ENCODE data around the gene IFI30.

Gene IFI30

GRCh38 chr19:18164072-18164471 lies 9.5 kb upstream of the IFI30 start:
- DNase-seq (ENCODE audit: insufficient read length, low spot score) = no peak
- no peak for FAIRE-seq
- no peak for TF ChIP-seq CTCF (IDR thresholded peaks at IDR 0.05; ENCODE audit: insufficient read depth, missing control alignments)

- no peak for TF ChIP-seq CTCF (IDR thresholded peaks at IDR 0.05; ENCODE audit: insufficient read depth, missing control alignments)
- DNase-seq (ENCODE audit: insufficient read length, low spot score) (no peak), FAIRE-seq (no peak)
Observed at GRCh38 chr19:18165794-18166544, 7.6 kb upstream of the IFI30 start.

- DNase-seq (ENCODE audit: insufficient read length, low spot score) (peak; percentile 19), FAIRE-seq (no peak)
- no peak for TF ChIP-seq CTCF (IDR thresholded peaks at IDR 0.05; ENCODE audit: insufficient read depth, missing control alignments)
Observed at GRCh38 chr19:18167011-18167410, 6.6 kb upstream of the IFI30 start.

- no peak for FAIRE-seq
- peak; percentile 63 for TF ChIP-seq CTCF (IDR thresholded peaks at IDR 0.05; ENCODE audit: insufficient read depth, missing control alignments)
- peak; percentile 97 for DNase-seq (ENCODE audit: insufficient read length, low spot score)
Observed at GRCh38 chr19:18167975-18168645, 5.5 kb upstream of the IFI30 start.

GRCh38 chr19:18168673-18169381 lies 4.8 kb upstream of the IFI30 start:
- no peak for TF ChIP-seq CTCF (IDR thresholded peaks at IDR 0.05; ENCODE audit: insufficient read depth, missing control alignments)
- FAIRE-seq = no peak
- peak; percentile 16 for DNase-seq (ENCODE audit: insufficient read length, low spot score)

GRCh38 chr19:18170714-18171255 lies 2.8 kb upstream of the IFI30 start:
- no peak for TF ChIP-seq CTCF (IDR thresholded peaks at IDR 0.05; ENCODE audit: insufficient read depth, missing control alignments)
- no peak for FAIRE-seq
- no peak for DNase-seq (ENCODE audit: insufficient read length, low spot score)

Measured in D721Med (cell line).